HEK293T (cell line): ENCODE data around the gene FAM13C.

ENCODE experiments used
- CTCF ChIA-PET: fragments of 350-600 bp; formaldehyde crosslinking; extraction: SDS; loops from one replicate; lab custom pipeline; 2021; ENCODE audit warnings: antibody characterized with exemption, inconsistent platforms; lab: Yijun Ruan, JAX
- POLR2A ChIA-PET: fragments of 350-600 bp; formaldehyde crosslinking; extraction: SDS; loops from one replicate; lab custom pipeline; 2020; ENCODE audit warnings: antibody characterized with exemption, inconsistent platforms; lab: Yijun Ruan, JAX
- DNase-seq: peaks from one replicate; pipeline ENCODE4 v3.0.0; 2012; ENCODE audit warnings: mixed read lengths; ENCODE audit errors: extremely low spot score
- ARNT ChIP-seq: fragments of 450-650 bp; IDR thresholded peaks from 2 replicates; pipeline ENCODE4 v1.6.1; 2017; ENCODE audit warnings: mild to moderate bottlenecking
- BHLHE40 ChIP-seq: fragments of 450-650 bp; IDR thresholded peaks from 2 replicates; pipeline ENCODE4 v1.6.1; 2016; ENCODE audit warnings: mild to moderate bottlenecking, moderate library complexity, borderline replicate concordance
- CTBP1 ChIP-seq: fragments of 450-650 bp; IDR thresholded peaks from 2 replicates; pipeline ENCODE4 v1.6.1; 2016; ENCODE audit warnings: borderline replicate concordance
- ELF4 ChIP-seq: fragments of 450-650 bp; IDR thresholded peaks from 2 replicates; pipeline ENCODE4 v1.6.1; 2017; ENCODE audit warnings: antibody characterized with exemption
- FOXA1 ChIP-seq: fragments of 450-650 bp; IDR thresholded peaks from 2 replicates; pipeline ENCODE4 v1.6.1; 2016; ENCODE audit warnings: mild to moderate bottlenecking
- FOXK2 ChIP-seq: fragments of 450-650 bp; IDR thresholded peaks from 2 replicates; pipeline ENCODE4 v1.6.1; 2016; ENCODE audit warnings: mild to moderate bottlenecking
- FOXM1 ChIP-seq: fragments of 450-650 bp; IDR thresholded peaks from 2 replicates; pipeline ENCODE4 v1.6.1; 2017; ENCODE audit warnings: mild to moderate bottlenecking, borderline replicate concordance
- HDGF ChIP-seq: fragments of 450-650 bp; IDR thresholded peaks from 2 replicates; pipeline ENCODE4 v1.6.1; 2017; ENCODE audit warnings: antibody characterized with exemption, borderline replicate concordance
- L3MBTL2 ChIP-seq: fragments of 450-650 bp; conservative IDR thresholded peaks from 2 replicates; pipeline ENCODE4 v1.6.1; 2016; ENCODE audit warnings: mild to moderate bottlenecking
- LEF1 ChIP-seq: fragments of 450-650 bp; IDR thresholded peaks from 2 replicates; pipeline ENCODE4 v1.6.1; 2017; ENCODE audit warnings: mild to moderate bottlenecking, borderline replicate concordance
- NFRKB ChIP-seq: fragments of 450-650 bp; IDR thresholded peaks from 2 replicates; pipeline ENCODE4 v1.6.1; 2016; ENCODE audit warnings: mild to moderate bottlenecking, moderate library complexity
- SP1 ChIP-seq: fragments of 450-650 bp; IDR thresholded peaks from 2 replicates; pipeline ENCODE4 v1.6.1; 2017
- SUZ12 ChIP-seq: fragments of 450-650 bp; IDR thresholded peaks from 2 replicates; pipeline ENCODE4 v1.6.1; 2016; ENCODE audit warnings: mild to moderate bottlenecking
- TARDBP ChIP-seq: fragments of 450-650 bp; IDR thresholded peaks from 2 replicates; pipeline ENCODE4 v1.6.1; 2016
- ZNF384 ChIP-seq: fragments of 450-650 bp; IDR thresholded peaks from 2 replicates; pipeline ENCODE4 v1.6.1; 2016
- TF ChIP-seq, protein P1 (sequence below): fragments of 450-650 bp; IDR thresholded peaks from 2 replicates; pipeline ENCODE4 v1.6.1; 2016

The FAM13C gene

GRCh38 chr10:59290448-59290847 is 71.9 kb downstream of the FAM13C start:
- no peak for DNase-seq
- POLR2A ChIA-PET, result no interaction called here
- CTCF ChIA-PET, result no interaction called here
- TF ChIP-seq, protein P1, sequence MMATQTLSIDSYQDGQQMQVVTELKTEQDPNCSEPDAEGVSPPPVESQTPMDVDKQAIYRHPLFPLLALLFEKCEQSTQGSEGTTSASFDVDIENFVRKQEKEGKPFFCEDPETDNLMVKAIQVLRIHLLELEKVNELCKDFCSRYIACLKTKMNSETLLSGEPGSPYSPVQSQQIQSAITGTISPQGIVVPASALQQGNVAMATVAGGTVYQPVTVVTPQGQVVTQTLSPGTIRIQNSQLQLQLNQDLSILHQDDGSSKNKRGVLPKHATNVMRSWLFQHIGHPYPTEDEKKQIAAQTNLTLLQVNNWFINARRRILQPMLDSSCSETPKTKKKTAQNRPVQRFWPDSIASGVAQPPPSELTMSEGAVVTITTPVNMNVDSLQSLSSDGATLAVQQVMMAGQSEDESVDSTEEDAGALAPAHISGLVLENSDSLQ, result no peak

- ChIA-PET POLR2A (no interaction called here), CTCF (no interaction called here)
- TF ChIP-seq TARDBP (no peak), BHLHE40 (no peak), FOXK2 (no peak), ELF4 (no peak), L3MBTL2 (no peak), ZNF384 (no peak), NFRKB (no peak), SP1 (no peak), FOXA1 (no peak), SUZ12 (no peak), FOXM1 (no peak), ARNT (no peak)
- no peak for DNase-seq
Observed at GRCh38 chr10:59289853-59290252, 72.5 kb downstream of the FAM13C start.

- DNase-seq, result no peak
- ChIA-PET POLR2A (no interaction called here), CTCF (no interaction called here)
- TF ChIP-seq SP1 (no peak), FOXK2 (no peak), TARDBP (no peak), LEF1 (no peak), ARNT (no peak)
Observed at GRCh38 chr10:59287587-59288255, 74.6 kb downstream of the FAM13C start.

DNA sequence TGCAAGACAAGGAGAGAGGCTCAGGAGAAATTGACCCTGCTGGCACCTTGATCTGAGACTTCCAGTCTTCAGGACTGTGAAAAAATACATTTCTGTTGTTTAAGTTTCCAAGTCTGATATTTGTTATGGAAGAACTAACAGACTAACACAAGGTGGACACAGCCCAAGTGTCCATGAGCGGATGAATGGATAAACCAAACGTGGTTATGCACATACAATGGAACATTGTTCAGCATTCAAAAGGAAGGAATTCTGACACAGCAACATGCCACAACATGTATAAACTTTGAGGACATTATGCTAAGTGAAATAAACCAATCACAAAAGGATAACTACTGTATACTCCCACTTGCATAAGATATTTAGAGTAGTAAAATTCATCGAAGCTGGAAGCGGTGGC is 76.5 kb downstream of the FAM13C start:
- CTCF ChIA-PET, result no interaction called here
- DNase-seq, result no peak
- POLR2A ChIA-PET, result no interaction called here
- TF ChIP-seq FOXM1, result no peak
- no peak for TF ChIP-seq ARNT
- no peak for TF ChIP-seq SUZ12
- TF ChIP-seq LEF1, result no peak
- TF ChIP-seq L3MBTL2, result no peak
- no peak for TF ChIP-seq FOXK2
- no peak for TF ChIP-seq ZNF384
- no peak for TF ChIP-seq CTBP1

DNA sequence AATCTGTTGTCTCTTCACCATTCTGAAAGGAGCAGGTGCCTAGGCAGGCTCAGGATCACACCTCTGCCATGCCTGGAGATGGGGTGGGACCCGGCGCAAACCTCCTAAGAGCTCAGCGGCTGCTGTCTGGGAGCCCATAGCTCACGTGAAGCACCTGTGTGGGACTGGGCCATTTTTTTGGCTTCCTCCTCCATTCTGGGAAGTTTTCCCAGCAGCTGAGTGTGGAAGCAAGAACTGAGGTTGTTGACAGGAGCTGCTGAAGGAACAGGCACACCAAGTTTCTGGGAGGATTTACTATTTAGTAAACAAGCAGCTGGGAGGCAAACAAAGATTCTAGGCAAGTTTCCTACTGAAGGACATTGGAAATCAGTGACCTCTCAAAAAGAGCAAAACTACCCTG is 77.3 kb downstream of the FAM13C start:
- POLR2A ChIA-PET, result no interaction called here
- CTCF ChIA-PET, result no interaction called here
- no peak for DNase-seq
- TF ChIP-seq ZNF384 (no peak), TARDBP (no peak), L3MBTL2 (no peak), HDGF (no peak), FOXM1 (no peak), ELF4 (no peak), LEF1 (no peak), SP1 (no peak), SUZ12 (no peak), CTBP1 (no peak), BHLHE40 (no peak), FOXA1 (no peak)
- TF ChIP-seq, protein P1, result no peak

GRCh38 chr10:59284118-59284975 is 78.0 kb downstream of the FAM13C start:
- POLR2A ChIA-PET, result no interaction called here
- no peak for DNase-seq
- TF ChIP-seq NFRKB (no peak), ELF4 (no peak), FOXM1 (no peak), ARNT (no peak), L3MBTL2 (no peak), FOXA1 (no peak), TARDBP (no peak), CTBP1 (no peak)
- CTCF ChIA-PET, result no interaction called here

GRCh38 chr10:59283456-59284091 is 78.8 kb downstream of the FAM13C start:
- no peak for TF ChIP-seq L3MBTL2
- TF ChIP-seq ELF4, result no peak
- no peak for TF ChIP-seq BHLHE40
- TF ChIP-seq ZNF384, result no peak
- TF ChIP-seq SP1, result no peak
- TF ChIP-seq ARNT, result no peak
- TF ChIP-seq HDGF, result no peak
- TF ChIP-seq, protein P1, result no peak
- no peak for TF ChIP-seq TARDBP
- TF ChIP-seq NFRKB, result no peak
- no peak for TF ChIP-seq LEF1
- TF ChIP-seq FOXK2, result no peak
- TF ChIP-seq FOXM1, result no peak
- TF ChIP-seq FOXA1, result no peak
- no peak for TF ChIP-seq SUZ12
- no peak for TF ChIP-seq CTBP1
- POLR2A ChIA-PET, result no interaction called here
- no peak for DNase-seq
- CTCF ChIA-PET, result no interaction called here
